LNCAP (cell line): ENCODE measurements around the gene HGFAC.

Source experiments
- CTCF ChIP-seq: fragments of 450-650 bp; IDR thresholded peaks from 2 replicates; pipeline ENCODE4 v1.5.1; 2017; ENCODE audit warnings: mild to moderate bottlenecking

Gene HGFAC

GRCh38 chr4:3437582-3437936, 4.2 kb upstream of the HGFAC start:
- TF ChIP-seq CTCF, result no peak

- TF ChIP-seq CTCF, result no peak
These were observed 3.5 kb upstream of the HGFAC start for GRCh38 chr4:3437998-3438846.

GRCh38 chr4:3438847-3439180, 3.0 kb upstream of the HGFAC start:
- TF ChIP-seq CTCF, result no peak

DNA sequence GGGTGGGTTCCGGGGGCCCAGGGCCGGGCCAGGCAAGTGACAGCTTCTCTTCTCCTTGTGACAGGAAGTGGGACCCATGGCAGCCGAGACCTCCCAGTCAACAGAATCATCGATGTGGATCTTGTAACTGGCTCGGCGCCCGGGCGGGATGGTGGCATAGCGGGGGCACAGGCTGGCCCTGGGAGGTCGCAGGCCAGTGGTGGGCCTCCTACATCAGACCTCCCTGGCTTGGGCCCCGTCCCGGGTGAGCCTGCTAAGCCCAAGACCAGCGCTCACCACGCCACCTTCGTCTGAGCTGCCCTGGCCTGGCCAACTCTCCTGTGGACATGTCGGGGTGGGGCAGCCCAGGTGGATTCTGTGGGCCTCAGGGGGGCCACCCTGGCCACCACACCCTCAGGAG, 2.4 kb upstream of the HGFAC start:
- TF ChIP-seq CTCF, result no peak

DNA sequence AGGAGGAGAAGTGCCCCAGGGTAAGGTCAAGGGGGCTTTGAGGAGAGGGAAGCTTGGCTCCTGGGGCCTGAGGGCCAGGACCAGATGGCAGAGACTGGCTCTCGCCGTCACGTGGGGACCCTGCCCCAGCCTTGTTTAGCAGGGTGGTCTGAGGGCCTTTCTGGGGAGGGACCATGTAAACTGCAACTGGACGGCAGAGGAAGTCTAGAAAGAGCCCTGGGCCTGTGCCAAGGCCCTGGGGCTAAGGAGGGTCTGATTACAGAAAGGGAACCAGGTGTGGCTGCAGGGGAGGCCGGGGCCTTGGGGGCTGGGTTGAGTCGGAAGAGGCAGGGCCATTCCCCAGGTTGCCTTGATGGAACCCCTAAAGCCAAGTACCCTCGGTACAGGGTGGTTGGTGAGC, 1.8 kb upstream of the HGFAC start:
- no peak for TF ChIP-seq CTCF

GRCh38 chr4:3440979-3441500, 728 bp upstream of the HGFAC start:
- no peak for TF ChIP-seq CTCF

DNA sequence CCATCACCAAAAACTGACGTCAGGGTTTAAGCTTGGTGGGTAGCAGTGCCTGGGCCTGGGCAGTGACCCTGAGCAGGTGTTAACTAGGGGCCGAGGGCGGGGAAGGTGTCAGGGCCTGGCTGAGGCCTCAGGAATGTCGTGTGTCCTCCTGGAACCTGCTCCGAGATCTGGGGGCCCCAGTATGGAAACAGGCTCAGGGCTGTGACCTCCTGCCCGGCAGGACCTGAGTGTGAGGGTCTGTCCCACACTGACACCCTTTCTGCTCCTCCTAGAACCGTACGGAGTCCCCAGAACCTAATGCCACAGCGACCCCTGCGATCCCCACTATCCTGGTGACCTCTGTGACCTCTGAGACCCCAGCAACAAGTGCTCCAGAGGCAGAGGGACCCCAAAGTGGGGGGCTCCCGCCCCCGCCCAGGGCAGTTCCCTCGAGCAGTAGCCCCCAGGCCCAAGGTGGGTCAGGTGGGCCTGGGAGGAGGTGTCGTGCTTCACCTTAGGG, 741 bp downstream of the HGFAC start:
- TF ChIP-seq CTCF, result no peak
